ENCODE results near the gene DCAF8. TPM values are rescaled to one million over a fixed set of nuclear protein-coding genes. Genes with fewer than 3 reads are reported as not detected.

Gene DCAF8
- total and polyA plus RNA-seq, 3 donors from 2014 or later = 127 to 240 (median 233) TPM

GRCh38 chr1:160177667-160178066 lies 84.7 kb downstream of the DCAF8 start:
- intact Hi-C loops (cut with DNase I; ENCODE audit: low total_unique reads) = no loop called here
- peaks cover 7% of the 10 kb centered on the region for H3K4me1 ChIP-seq

GRCh38 chr1:160177231-160177630 lies 85.1 kb downstream of the DCAF8 start:
- 84 to 92% methylated on average over 2 of the region's 2 CpGs for WGBS, 2 donors
- Histone ChIP-seq H3K4me3 (no peak overlapping the region), H3K4me1 (peaks cover 7% of the 10 kb centered on the region), H3K9me3 (no peaks in the 10 kb centered on the region), H3K27ac (no peak overlapping the region), H3K27me3 (no peaks in the 10 kb centered on the region), H3K36me3 (ENCODE audit: low read depth, missing control alignments) (no peaks in the 10 kb centered on the region)
- TF ChIP-seq POLR2A (IDR thresholded peaks at IDR 0.05) (no peak), CTCF (IDR thresholded peaks at IDR 0.05) (no peak)
- intact Hi-C loops (cut with DNase I; ENCODE audit: low total_unique reads) = no loop called here
- DNase-seq = no peak

More at GRCh38 chr1:160177667-160178066, 84.7 kb downstream of the DCAF8 start:
- no peak overlapping the region for H3K27ac ChIP-seq
- H3K36me3 ChIP-seq (ENCODE audit: low read depth, missing control alignments) = no peaks in the 10 kb centered on the region
- no peaks in the 10 kb centered on the region for H3K9me3 ChIP-seq
- H3K4me3 ChIP-seq = no peak overlapping the region
- 83 to 84% methylated on average over 1 of the region's 1 CpG for WGBS, 2 donors
- TF ChIP-seq CTCF (IDR thresholded peaks at IDR 0.05) (no peak), POLR2A (IDR thresholded peaks at IDR 0.05) (no peak)
- H3K27me3 ChIP-seq = no peaks in the 10 kb centered on the region
- DNase-seq = no peak

- WGBS, 2 donors = 67 to 80% methylated on average over 9 of the region's 9 CpGs
- intact Hi-C loops (cut with DNase I; ENCODE audit: low total_unique reads) = no loop called here
- TF ChIP-seq POLR2A (IDR thresholded peaks at IDR 0.05) = no peak
- TF ChIP-seq CTCF (IDR thresholded peaks at IDR 0.05) = no peak
- Histone ChIP-seq H3K36me3 (ENCODE audit: low read depth, missing control alignments) (no peaks in the 10 kb centered on the region), H3K9me3 (no peaks in the 10 kb centered on the region), H3K27me3 (no peaks in the 10 kb centered on the region), H3K4me3 (no peak overlapping the region), H3K4me1 (peaks cover 7% of the 10 kb centered on the region), H3K27ac (no peak overlapping the region)
- no peak for DNase-seq
Observed at GRCh38 chr1:160171980-160172379, 90.4 kb downstream of the DCAF8 start.

GRCh38 chr1:160171354-160171753 lies 91.0 kb downstream of the DCAF8 start:
- no peak overlapping the region for H3K4me3 ChIP-seq
- no peak for TF ChIP-seq POLR2A (IDR thresholded peaks at IDR 0.05)
- no peak for TF ChIP-seq CTCF (IDR thresholded peaks at IDR 0.05)
- no peak overlapping the region for H3K27ac ChIP-seq
- H3K27me3 ChIP-seq = no peaks in the 10 kb centered on the region
- intact Hi-C loops (cut with DNase I; ENCODE audit: low total_unique reads) = no loop called here
- peaks cover 2% of the 10 kb centered on the region for H3K4me1 ChIP-seq
- 90 to 93% methylated on average over 4 of the region's 4 CpGs for WGBS, 2 donors
- DNase-seq = no peak
- H3K9me3 ChIP-seq = no peaks in the 10 kb centered on the region
- H3K36me3 ChIP-seq (ENCODE audit: low read depth, missing control alignments) = no peaks in the 10 kb centered on the region

GRCh38 chr1:160169553-160170399 lies 92.6 kb downstream of the DCAF8 start:
- 66 to 69% methylated on average over 13 to 15 of the region's 15 CpGs for WGBS, 2 donors
- intact Hi-C loops (cut with DNase I; ENCODE audit: low total_unique reads) = no loop called here

More at GRCh38 chr1:160169553-160170399, 92.6 kb downstream of the DCAF8 start:
- no peak for TF ChIP-seq POLR2A (IDR thresholded peaks at IDR 0.05)
- no peak for TF ChIP-seq CTCF (IDR thresholded peaks at IDR 0.05)
- Histone ChIP-seq H3K4me1 (no peaks in the 10 kb centered on the region), H3K36me3 (ENCODE audit: low read depth, missing control alignments) (no peaks in the 10 kb centered on the region), H3K27me3 (no peaks in the 10 kb centered on the region), H3K27ac (no peak overlapping the region), H3K4me3 (no peak overlapping the region), H3K9me3 (no peaks in the 10 kb centered on the region)
- DNase-seq = no peak
